ENCODE measurements around the gene C10orf90.

GRCh38 chr10:126392068-126392467 lies 278.4 kb downstream of the C10orf90 start:
- TF ChIP-seq EZH2 (IDR thresholded peaks at IDR 0.05; ENCODE audit: low read depth, low read length, severe bottlenecking), result no peak
- no peak for TF ChIP-seq RFX5 (IDR thresholded peaks at IDR 0.05; ENCODE audit: borderline replicate concordance, low read depth, low read length)
- no peak for TF ChIP-seq POLR2A (IDR thresholded peaks at IDR 0.05; ENCODE audit: control extremely low read depth in 1 of 2, low read depth in 2 of 2, low read length in 2 of 2)
- TF ChIP-seq SP1 (IDR thresholded peaks at IDR 0.05; ENCODE audit: low read depth, low read length), result no peak
- no peak for TF ChIP-seq CTCF (IDR thresholded peaks at IDR 0.05; ENCODE audit: control extremely low read depth in 1 of 3, insufficient read depth in 1 of 3, low read depth in 1 of 3, low read length in 3 of 3)
- TF ChIP-seq TEAD4 (IDR thresholded peaks at IDR 0.05; ENCODE audit: low read depth, low read length), result no peak
- TF ChIP-seq EP300 (IDR thresholded peaks at IDR 0.05; ENCODE audit: borderline replicate concordance in 1 of 2, low read depth in 2 of 2, low read length in 2 of 2), result no peak
- no peak for TF ChIP-seq HDAC2 (IDR thresholded peaks at IDR 0.05; ENCODE audit: borderline replicate concordance in 1 of 2, low read depth in 2 of 2, low read length in 2 of 2)
- TF ChIP-seq BACH1 (IDR thresholded peaks at IDR 0.05; ENCODE audit: low read length), result no peak
- TF ChIP-seq POLR2AphosphoS5 (IDR thresholded peaks at IDR 0.05; ENCODE audit: low read depth, low read length), result no peak
- no peak for TF ChIP-seq CEBPB (IDR thresholded peaks at IDR 0.05; ENCODE audit: low read depth, low read length)
- TF ChIP-seq SIN3A (conservative IDR thresholded peaks at IDR 0.05 in 1 of 2, IDR thresholded peaks at IDR 0.05 in 1 of 2; ENCODE audit: low read depth in 1 of 2, low read length in 2 of 2), result no peak

All from H1 (cell line).